Astrocyte of the hippocampus (primary cell): ENCODE data around the gene DENND1A.

ENCODE experiments used
- DNase-seq: peaks from one replicate; pipeline ENCODE4 v3.0.0; 2011; ENCODE audit warnings: low read depth, low spot score

Gene DENND1A

DNA sequence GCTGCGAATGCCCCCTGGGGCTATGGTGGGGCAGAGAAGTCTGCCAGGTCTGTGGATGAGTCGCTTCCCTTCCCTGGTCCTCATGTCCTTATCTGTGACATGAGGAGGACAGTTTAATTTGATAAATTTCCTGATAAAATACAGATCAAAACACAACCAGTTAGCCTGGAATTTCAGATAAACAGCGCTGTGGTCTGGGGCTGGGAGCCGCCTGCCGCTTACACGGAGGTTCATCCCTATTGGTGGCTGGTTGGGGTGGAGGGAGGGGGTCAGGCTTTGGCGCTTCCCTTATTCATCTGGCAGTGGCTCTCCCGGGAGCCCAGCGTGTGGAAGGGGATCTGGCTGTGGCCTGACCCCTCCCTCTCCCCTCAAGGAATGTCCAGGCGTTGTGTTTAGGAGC is 556.0 kb downstream of the DENND1A start:
- peak; percentile 82 for DNase-seq

DNA sequence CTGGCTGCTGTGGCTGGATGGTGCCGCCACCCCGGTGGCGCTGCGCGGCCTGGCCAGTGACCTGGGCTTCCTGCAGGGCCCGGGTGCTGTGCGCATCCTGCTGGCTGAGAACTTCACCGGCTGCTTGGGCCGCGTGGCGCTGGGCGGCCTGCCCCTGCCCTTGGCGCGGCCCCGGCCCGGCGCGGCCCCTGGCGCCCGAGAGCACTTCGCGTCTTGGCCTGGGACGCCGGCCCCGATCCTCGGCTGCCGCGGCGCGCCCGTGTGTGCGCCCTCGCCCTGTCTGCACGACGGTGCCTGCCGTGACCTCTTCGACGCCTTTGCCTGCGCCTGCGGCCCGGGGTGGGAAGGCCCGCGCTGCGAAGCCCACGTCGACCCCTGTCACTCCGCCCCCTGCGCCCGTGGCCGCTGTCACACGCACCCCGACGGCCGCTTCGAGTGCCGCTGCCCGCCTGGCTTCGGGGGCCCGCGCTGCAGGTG is 556.4 kb downstream of the DENND1A start:
- DNase-seq = no peak

- no peak for DNase-seq
These were observed 557.0 kb downstream of the DENND1A start for GRCh38 chr9:123372766-123373446.

- no peak for DNase-seq
These were observed 557.9 kb downstream of the DENND1A start for GRCh38 chr9:123371805-123372590.

GRCh38 chr9:123371228-123371584 is 558.7 kb downstream of the DENND1A start:
- DNase-seq = no peak

DNA sequence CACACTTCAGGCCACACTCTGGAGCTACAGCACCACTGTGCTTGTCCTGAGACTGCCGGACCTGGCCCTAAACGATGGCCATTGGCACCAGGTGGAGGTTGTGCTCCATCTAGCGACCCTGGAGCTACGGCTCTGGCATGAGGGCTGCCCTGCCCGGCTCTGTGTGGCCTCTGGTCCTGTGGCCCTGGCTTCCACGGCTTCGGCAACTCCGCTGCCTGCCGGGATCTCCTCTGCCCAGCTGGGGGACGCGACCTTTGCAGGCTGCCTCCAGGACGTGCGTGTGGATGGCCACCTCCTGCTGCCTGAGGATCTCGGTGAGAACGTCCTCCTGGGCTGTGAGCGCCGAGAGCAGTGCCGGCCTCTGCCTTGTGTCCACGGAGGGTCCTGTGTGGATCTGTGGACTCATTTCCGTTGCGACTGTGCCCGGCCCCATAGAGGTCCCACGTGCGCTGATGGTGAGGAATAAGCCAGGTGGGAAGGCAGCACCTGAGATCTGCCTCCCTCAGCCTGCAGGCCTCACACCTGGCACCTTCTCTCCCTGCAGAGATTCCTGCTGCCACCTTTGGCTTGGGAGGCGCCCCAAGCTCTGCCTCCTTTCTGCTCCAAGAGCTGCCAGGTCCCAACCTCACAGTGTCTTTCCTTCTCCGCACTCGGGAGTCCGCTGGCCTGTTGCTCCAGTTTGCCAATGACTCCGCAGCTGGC is 559.2 kb downstream of the DENND1A start:
- no peak for DNase-seq

DNA sequence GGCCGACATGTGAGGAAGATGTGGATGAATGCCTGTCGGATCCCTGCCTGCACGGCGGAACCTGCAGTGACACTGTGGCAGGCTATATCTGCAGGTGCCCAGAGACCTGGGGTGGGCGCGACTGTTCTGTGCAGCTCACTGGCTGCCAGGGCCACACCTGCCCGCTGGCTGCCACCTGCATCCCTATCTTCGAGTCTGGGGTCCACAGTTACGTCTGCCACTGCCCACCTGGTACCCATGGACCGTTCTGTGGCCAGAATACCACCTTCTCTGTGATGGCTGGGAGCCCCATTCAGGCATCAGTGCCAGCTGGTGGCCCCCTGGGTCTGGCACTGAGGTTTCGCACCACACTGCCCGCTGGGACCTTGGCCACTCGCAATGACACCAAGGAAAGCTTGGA is 559.8 kb downstream of the DENND1A start:
- DNase-seq = no peak

DNA sequence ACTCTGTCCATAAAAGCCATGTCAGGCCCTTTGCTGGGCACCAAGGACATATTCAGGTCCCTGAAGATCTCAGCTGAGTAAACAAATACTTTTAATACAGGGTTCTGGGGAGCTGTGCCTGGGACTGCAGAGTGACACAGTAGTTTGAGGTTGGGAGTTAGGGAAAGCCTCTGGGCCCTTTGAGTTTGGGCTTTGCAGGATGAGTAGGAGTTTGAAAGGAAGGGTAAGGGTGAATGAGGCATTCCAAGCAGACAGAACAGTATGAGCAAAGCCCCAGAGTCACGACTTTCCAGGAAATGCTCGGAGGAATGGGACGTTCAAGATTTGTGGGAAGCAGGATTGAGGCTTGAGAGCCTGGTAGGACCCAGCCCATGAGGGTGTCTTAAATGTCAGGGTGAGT is 560.6 kb downstream of the DENND1A start:
- DNase-seq = no peak

- DNase-seq = no peak
These were observed 561.3 kb downstream of the DENND1A start for GRCh38 chr9:123368536-123369153.

- DNase-seq = peak; percentile 59
These were observed 561.9 kb downstream of the DENND1A start for GRCh38 chr9:123368023-123368422.

GRCh38 chr9:123365881-123366528 is 563.9 kb downstream of the DENND1A start:
- DNase-seq = no peak

GRCh38 chr9:123365287-123365880 is 564.5 kb downstream of the DENND1A start:
- no peak for DNase-seq

GRCh38 chr9:123364241-123364824 is 565.6 kb downstream of the DENND1A start:
- DNase-seq = peak; percentile 88

DNA sequence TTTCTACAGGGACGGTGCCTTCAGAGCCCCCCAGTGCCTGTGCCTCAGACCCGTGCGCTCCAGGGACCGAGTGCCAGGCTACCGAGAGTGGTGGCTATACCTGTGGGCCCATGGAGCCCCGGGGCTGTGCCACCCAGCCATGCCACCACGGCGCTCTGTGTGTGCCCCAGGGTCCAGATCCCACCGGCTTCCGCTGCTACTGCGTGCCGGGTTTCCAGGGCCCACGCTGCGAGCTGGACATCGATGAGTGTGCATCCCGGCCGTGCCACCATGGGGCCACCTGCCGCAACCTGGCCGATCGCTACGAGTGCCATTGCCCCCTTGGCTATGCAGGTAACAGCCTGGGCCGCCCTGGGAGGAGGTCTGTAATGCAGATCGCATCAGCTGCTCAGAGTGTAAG is 567.1 kb downstream of the DENND1A start:
- DNase-seq = no peak

- no peak for DNase-seq
These were observed 568.0 kb downstream of the DENND1A start for GRCh38 chr9:123361731-123362510.

GRCh38 chr9:123361086-123361730 is 568.7 kb downstream of the DENND1A start:
- DNase-seq = no peak

GRCh38 chr9:123360161-123361085 is 569.5 kb downstream of the DENND1A start:
- peak; percentile 62 for DNase-seq

- no peak for DNase-seq
These were observed 570.4 kb downstream of the DENND1A start for GRCh38 chr9:123359546-123359945.
